VCaP (cell line): ENCODE results near the gene FHOD3.
A peak's percentile ranks its signal among the peaks of the same experiment; 100 is the strongest.

ENCODE experiments used
- H3K27ac ChIP-seq: fragments of 450-650 bp; 2 replicates; pipeline ENCODE4 v1.5.1; 2017
- TF ChIP-seq, protein P1 (sequence below): fragments of 450-650 bp; conservative IDR thresholded peaks from 2 replicates; pipeline ENCODE4 v1.5.1; 2017; ENCODE audit warnings: mild to moderate bottlenecking, moderate library complexity

FHOD3 gene

GRCh38 chr18:36410346-36410745, 112.8 kb downstream of the FHOD3 start:
- TF ChIP-seq, protein P1, sequence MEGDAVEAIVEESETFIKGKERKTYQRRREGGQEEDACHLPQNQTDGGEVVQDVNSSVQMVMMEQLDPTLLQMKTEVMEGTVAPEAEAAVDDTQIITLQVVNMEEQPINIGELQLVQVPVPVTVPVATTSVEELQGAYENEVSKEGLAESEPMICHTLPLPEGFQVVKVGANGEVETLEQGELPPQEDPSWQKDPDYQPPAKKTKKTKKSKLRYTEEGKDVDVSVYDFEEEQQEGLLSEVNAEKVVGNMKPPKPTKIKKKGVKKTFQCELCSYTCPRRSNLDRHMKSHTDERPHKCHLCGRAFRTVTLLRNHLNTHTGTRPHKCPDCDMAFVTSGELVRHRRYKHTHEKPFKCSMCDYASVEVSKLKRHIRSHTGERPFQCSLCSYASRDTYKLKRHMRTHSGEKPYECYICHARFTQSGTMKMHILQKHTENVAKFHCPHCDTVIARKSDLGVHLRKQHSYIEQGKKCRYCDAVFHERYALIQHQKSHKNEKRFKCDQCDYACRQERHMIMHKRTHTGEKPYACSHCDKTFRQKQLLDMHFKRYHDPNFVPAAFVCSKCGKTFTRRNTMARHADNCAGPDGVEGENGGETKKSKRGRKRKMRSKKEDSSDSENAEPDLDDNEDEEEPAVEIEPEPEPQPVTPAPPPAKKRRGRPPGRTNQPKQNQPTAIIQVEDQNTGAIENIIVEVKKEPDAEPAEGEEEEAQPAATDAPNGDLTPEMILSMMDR, result no peak
- H3K27ac ChIP-seq, result no peak overlapping the region

GRCh38 chr18:36411745-36412168, 114.2 kb downstream of the FHOD3 start:
- TF ChIP-seq, protein P1, result peak; percentile 50
- no peak overlapping the region for H3K27ac ChIP-seq

GRCh38 chr18:36412778-36413177, 115.3 kb downstream of the FHOD3 start:
- TF ChIP-seq, protein P1, result peak; percentile 74
- no peak overlapping the region for H3K27ac ChIP-seq

GRCh38 chr18:36415171-36415570, 117.7 kb downstream of the FHOD3 start:
- TF ChIP-seq, protein P1, result no peak
- no peak overlapping the region for H3K27ac ChIP-seq

GRCh38 chr18:36415625-36416024, 118.1 kb downstream of the FHOD3 start:
- no peak overlapping the region for H3K27ac ChIP-seq

GRCh38 chr18:36419188-36419899, 121.8 kb downstream of the FHOD3 start:
- TF ChIP-seq, protein P1, result no peak
- no peak overlapping the region for H3K27ac ChIP-seq

More at GRCh38 chr18:36415625-36416024, 118.1 kb downstream of the FHOD3 start:
- TF ChIP-seq, protein P1, result no peak

DNA sequence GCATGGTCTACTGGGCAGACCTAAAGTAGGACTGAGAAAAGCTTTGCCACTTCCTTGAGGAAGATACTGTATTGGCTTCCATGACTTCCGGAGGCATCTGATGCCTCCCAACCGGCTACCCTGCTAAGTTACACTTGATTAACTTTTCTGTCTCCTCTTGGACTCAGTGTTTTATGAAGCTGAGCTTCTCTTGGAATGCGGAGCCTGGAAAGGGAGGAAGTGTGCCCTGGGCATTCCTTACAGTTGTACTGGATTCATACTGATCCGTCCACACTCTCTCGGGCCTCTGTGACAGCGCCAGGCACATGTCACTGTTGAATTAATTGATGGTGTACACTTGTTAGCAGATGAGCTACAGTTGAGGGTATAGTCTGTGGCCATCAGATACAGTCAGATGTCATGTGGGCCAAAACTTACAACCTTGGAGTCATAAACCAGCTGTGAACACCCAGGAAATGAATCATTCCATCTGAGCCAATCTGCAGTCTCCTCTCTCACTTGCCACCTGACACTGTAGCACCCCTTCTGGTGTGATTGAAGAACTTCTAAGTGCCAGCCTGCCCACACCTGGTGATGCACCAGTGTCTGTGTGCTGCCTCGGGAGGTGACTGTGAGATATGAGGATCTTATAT, 122.5 kb downstream of the FHOD3 start:
- no peak overlapping the region for H3K27ac ChIP-seq
- TF ChIP-seq, protein P1, result no peak; the same call in 1 of the 2 replicates
